RKO (cell line): ENCODE results near the gene CPVL.

Source experiments
- DNase-seq: peaks from one replicate; pipeline ENCODE4 v3.0.0-alpha.2; 2016; ENCODE audit warnings: low spot score

The CPVL gene

DNA sequence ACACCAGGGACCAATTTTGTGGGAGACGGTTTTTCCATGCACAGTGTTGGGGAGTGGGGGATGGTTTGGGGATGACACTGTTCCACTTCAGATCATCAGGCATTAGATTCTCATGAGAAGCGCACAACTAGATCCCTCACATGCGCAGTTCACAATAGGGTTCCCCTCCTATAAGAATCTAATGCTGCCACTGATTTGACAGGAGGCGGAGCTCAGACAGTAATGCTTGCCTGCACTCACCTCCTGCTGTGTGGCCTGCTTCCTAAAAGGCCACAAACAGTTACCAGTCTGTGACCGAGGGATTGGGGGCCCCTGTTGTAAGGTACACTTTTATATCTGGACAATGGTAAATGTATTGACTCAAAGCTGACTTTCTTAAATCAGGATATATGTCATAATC is 142.6 kb downstream of the CPVL start:
- DNase-seq, result no peak

DNA sequence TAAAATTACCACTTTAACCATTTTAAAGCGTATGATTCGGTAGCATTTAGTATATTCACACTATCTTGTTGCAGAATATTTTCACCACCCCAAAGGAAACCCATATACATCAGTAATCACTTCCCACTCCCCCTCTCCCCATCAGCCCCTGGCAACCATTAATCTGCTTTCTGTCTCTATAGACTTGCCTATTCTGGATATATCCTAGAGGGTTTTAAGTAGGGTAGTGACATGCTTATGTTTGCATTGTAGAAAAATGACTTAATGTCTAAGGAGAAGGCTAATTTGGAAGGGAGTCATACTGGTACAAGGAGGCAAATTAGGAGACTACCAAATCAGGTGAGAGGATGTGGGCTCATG is 145.6 kb downstream of the CPVL start:
- DNase-seq, result no peak

DNA sequence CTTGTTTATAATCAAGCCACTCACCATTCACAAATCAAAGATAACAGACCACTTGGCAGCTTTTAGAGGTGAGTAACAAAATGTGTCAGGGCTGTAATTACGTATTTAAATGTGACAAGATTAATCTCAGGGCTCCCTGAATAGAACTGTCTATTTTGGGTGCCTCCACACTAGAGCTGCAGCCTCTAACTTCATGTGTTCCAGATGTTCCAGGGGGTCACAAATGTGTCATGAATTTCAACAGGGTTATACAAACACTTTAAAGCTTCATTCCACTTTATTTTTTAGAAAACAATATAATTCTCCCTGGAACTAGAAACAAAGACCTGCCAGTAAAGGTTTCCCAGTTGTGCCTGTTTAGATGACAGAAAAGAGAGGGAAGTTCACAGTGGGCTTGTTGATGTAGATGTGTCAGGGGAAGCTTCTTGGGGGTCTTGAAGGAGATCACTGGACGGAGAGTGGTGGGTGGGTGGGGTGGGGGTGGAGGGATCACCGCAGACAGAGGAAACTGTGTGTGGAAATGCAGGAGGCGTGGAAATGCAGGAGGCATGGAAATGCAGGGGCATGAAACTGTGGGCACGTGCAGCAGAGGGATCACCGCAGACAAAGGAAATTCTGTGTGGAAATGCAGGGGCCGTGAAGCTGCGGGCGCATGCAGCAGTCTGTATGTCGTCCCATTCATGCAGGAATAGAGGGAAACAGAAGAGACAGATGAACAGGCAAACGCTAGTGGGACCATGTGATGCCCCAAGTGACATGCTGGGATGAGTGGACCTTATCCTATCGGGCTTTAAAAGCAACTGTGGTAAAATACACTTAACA is 146.2 kb downstream of the CPVL start:
- no peak for DNase-seq

- DNase-seq, result no peak
These were observed 146.9 kb downstream of the CPVL start for GRCh38 chr7:28999427-28999826.

DNA sequence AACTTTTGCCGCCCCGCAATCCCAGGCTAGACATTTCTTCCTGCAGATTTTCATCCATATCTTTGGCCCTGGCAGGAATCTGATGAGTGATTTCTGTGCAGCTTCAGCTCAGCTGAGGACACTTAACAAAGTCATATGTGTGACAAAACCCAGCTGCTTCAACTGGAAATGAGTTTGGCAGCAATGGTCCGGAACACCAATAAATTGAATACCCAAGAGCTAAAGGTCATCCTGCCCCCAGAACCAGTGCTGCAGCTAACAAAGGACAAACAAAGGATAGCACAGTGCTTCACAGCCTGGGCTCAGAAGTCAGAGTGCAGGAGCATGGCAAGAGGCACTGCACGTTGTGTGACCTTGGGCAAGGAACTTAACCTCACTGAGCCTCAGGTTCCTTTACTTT is 148.2 kb downstream of the CPVL start:
- no peak for DNase-seq

GRCh38 chr7:28996836-28997235 is 149.5 kb downstream of the CPVL start:
- DNase-seq, result peak; percentile 25

DNA sequence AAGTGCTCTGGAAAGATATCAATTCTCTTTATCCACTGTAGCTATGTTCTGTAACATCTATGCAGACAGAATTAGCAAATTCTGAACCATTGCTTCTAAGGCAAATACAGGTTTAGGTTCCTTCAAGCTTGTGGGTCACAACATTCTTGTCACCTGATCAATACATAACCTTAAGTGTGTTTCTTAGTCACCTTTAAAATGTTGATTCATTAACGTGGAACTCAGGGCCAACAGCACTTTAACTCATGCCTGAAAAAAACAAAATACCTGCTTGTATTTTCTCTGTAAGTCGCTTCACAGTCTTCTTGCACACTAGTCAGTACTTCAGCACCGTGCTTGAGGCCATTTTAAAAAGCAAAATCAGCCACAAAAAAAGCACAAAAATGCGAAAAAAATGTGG is 153.0 kb downstream of the CPVL start:
- DNase-seq, result no peak

DNA sequence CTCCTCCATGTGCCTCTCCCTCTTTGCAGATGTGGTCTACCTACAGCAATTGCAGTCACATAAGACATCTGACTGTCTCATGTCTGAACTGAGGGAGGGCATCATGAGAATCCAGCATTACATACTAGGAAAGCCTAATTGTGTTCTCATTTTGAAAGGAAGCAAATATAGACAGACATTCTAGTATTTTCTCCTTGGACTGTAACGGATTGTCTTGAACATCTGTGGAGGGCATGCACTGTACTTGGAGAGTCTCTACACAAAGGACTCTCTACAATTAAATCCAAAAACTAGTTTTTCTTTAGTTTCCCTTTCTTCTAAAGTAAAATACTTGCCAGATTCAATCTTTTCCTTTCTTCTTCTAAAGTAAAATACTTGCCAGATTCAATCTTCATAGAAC is 153.5 kb downstream of the CPVL start:
- DNase-seq, result no peak

DNA sequence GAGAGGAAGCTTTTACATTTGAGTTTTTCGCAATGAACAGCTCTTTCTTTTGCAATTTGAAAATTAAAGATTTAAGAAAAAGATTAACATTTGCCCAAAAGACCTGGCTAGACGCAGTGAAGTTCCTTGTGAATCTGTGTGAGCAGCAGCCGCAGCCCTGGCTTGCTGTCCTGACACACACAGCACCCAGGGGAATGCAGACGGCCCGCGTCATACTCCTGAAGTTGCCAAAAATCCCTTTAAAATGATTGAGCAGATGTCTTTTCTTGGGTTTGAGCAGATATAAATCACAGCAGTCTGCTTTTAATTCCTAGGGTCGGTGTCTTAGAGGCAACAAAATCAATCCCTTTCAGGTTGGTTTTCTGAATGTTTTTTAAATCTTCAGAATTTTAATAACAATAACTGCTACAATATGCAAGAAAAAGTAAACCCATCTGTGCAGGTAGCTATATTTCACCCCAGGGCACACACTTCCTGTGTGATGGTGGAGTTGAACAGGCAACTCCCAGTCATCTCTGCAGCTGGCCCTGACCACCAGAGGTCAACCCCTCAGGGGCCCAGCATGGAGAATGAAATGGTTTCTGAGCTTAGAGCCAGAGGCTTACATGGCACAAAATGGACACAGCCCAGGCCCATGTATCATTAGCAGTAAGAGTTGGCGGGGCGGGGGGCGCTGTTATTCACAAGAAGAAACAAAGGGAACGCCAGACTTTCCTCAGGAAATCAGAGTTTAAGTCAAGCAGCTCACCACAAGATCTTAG is 156.0 kb downstream of the CPVL start:
- DNase-seq, result no peak

DNA sequence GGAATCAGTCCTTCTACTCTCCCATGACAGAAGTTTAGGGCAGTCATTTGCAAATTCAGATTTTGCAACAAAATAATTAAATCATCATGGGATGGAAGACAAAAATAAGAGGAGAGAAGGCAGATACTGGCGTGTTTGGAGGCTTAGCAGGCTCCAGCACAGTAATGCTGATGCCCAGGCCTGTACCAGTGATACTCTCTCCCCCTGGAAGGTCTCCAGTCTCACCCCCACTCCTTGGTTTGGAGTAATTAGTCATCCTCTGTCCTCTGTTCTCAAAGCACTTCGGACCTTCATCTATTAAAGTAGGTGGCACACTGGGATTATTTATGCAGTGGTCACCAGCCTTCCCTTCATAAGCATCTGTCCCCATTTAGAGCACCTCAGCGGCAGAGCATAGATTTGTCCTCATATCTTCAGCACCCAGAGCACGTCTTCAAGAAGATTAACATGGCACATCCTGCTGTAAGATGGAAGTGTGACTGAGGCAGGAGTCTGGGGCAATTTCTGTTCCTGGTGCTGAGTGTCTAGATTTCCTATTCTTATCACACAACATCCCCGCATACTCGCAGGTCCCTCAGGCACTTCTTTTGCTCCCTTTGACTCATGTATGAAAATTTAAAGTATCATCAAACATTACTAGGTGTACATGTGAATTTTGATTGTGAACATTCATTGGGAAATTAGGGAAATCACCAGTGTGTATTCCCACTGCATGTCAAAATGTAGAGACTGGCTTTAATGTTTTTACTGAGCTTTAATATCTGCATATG is 156.9 kb downstream of the CPVL start:
- no peak for DNase-seq

GRCh38 chr7:28988810-28989209 is 157.5 kb downstream of the CPVL start:
- DNase-seq, result no peak

- DNase-seq, result no peak
These were observed 158.2 kb downstream of the CPVL start for GRCh38 chr7:28988091-28988490.

- DNase-seq, result no peak
These were observed 159.6 kb downstream of the CPVL start for GRCh38 chr7:28986765-28987110.

- no peak for DNase-seq
These were observed 160.1 kb downstream of the CPVL start for GRCh38 chr7:28986028-28986764.

DNA sequence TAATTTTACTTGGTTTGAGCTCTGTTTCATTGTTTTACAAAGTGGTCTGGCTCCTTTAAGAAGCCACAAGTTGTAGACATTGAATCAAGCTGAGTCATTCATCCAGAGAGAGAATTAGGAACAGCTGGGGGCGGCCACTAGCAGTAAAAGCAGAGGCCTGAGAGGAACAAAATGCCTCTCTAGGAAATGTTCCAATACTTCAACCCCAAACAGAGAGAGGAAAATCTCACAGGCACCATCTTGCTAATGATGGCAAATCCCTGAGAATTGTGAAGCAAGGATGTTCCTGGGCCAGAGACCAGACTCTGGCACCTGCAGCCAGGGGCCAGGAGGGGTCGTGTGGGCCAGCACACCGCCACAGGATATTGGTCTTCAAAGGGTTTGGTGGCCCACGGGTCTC is 161.7 kb downstream of the CPVL start:
- peak; percentile 55 for DNase-seq

GRCh38 chr7:28984217-28984616 is 162.1 kb downstream of the CPVL start:
- no peak for DNase-seq

- no peak for DNase-seq
These were observed 162.7 kb downstream of the CPVL start for GRCh38 chr7:28983396-28984190.

- no peak for DNase-seq
These were observed 165.2 kb downstream of the CPVL start for GRCh38 chr7:28981161-28981465.

- DNase-seq, result peak; percentile 41
These were observed 165.7 kb downstream of the CPVL start for GRCh38 chr7:28980451-28981160.

- no peak for DNase-seq
These were observed 166.6 kb downstream of the CPVL start for GRCh38 chr7:28979776-28980175.

DNA sequence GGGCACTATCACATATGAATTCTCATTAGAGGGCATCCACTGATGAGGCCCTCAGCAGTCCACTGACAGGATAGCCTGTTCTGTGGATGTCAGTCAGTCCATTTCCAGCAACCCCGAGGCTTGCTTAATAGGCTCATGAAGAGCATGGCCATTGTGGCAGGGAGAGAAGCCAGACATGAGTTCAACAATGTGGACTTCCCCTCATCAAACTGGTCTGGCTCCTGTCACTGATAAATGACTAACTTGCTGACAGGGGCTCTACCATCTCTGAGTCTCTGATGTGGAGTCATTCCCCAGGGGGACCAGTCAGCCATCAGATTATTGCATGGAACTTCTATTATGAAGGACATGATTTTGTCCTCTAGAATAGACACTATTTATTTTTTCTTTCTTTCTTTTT is 168.5 kb downstream of the CPVL start:
- no peak for DNase-seq
